HEK293 (cell line): Measurements from ENCODE around the gene ARHGAP24.

ENCODE experiments used
- BCL11B ChIP-seq: fragments of 450-650 bp; formaldehyde crosslinking; IDR thresholded peaks from 2 replicates; pipeline ENCODE4 v1.5.1; 2016; ENCODE audit warnings: low read depth, missing biosample characterization, missing genetic modification characterization
- CTCF ChIP-seq: fragments of 450-650 bp; formaldehyde crosslinking; IDR thresholded peaks from 2 replicates; pipeline ENCODE4 v1.5.1; 2016; ENCODE audit warnings: missing biosample characterization, missing genetic modification characterization
- GLI2 ChIP-seq: fragments of 450-650 bp; formaldehyde crosslinking; IDR thresholded peaks from 2 replicates; pipeline ENCODE4; 2017; ENCODE audit warnings: missing biosample characterization, missing genetic modification characterization, low read depth, borderline replicate concordance
- KLF1 ChIP-seq: fragments of 450-650 bp; formaldehyde crosslinking; IDR thresholded peaks from 2 replicates; pipeline ENCODE4 v1.5.1; 2016; ENCODE audit warnings: missing biosample characterization, missing genetic modification characterization
- PRDM1 ChIP-seq: fragments of 450-650 bp; formaldehyde crosslinking; IDR thresholded peaks from 2 replicates; pipeline ENCODE4; 2016; ENCODE audit warnings: missing biosample characterization, missing genetic modification characterization
- REST ChIP-seq: fragments of 450-650 bp; formaldehyde crosslinking; IDR thresholded peaks from 2 replicates; pipeline ENCODE4 v1.5.1; 2016; ENCODE audit warnings: missing biosample characterization, missing genetic modification characterization
- TCF7L2 ChIP-seq: IDR thresholded peaks from 2 replicates; pipeline ENCODE4 v1.6.1; 2011; ENCODE audit warnings: low read depth, mild to moderate bottlenecking, inconsistent platforms, low read length, moderate library complexity, borderline replicate concordance
- YY1 ChIP-seq: fragments of 450-650 bp; formaldehyde crosslinking; IDR thresholded peaks from 2 replicates; pipeline ENCODE4 v1.5.1; 2018; ENCODE audit warnings: missing biosample characterization, missing genetic modification characterization
- ZNF114 ChIP-seq: fragments of 450-650 bp; formaldehyde crosslinking; IDR thresholded peaks from 2 replicates; pipeline ENCODE4 v1.5.0; 2017; ENCODE audit warnings: missing biosample characterization, missing genetic modification characterization
- ZNF639 ChIP-seq: fragments of 450-650 bp; formaldehyde crosslinking; IDR thresholded peaks from 2 replicates; pipeline ENCODE4 v1.5.1; 2016; ENCODE audit warnings: missing biosample characterization, missing genetic modification characterization
- ZNF704 ChIP-seq: fragments of 450-650 bp; formaldehyde crosslinking; IDR thresholded peaks from 2 replicates; pipeline ENCODE4 v1.5.1; 2016; ENCODE audit warnings: missing biosample characterization, missing genetic modification characterization
- ZNF792 ChIP-seq: fragments of 450-650 bp; formaldehyde crosslinking; IDR thresholded peaks from 2 replicates; pipeline ENCODE4 v1.5.1; 2016; ENCODE audit warnings: missing biosample characterization, missing genetic modification characterization

- TF ChIP-seq ZNF792 (tag by site-specific recombination) (no peak), REST (tag by site-specific recombination) (no peak), CTCF (tag by site-specific recombination) (no peak), PRDM1 (tag by site-specific recombination) (no peak), YY1 (no peak), KLF1 (tag by site-specific recombination) (no peak), GLI2 (tag by site-specific recombination) (no peak), ZNF704 (tag by site-specific recombination) (no peak), TCF7L2 (no peak), BCL11B (tag by site-specific recombination) (no peak), ZNF639 (no peak), ZNF114 (no peak)
Observed at GRCh38 chr4:85831647-85832046, 356.7 kb downstream of the ARHGAP24 start.
